Measurements from ENCODE around the gene SKOR1. TPM values are rescaled to one million over a fixed set of nuclear protein-coding genes. Genes with fewer than 3 reads are reported as not detected.

The SKOR1 gene
- polyA plus RNA-seq, 1 experiment: 0.02 TPM

DNA sequence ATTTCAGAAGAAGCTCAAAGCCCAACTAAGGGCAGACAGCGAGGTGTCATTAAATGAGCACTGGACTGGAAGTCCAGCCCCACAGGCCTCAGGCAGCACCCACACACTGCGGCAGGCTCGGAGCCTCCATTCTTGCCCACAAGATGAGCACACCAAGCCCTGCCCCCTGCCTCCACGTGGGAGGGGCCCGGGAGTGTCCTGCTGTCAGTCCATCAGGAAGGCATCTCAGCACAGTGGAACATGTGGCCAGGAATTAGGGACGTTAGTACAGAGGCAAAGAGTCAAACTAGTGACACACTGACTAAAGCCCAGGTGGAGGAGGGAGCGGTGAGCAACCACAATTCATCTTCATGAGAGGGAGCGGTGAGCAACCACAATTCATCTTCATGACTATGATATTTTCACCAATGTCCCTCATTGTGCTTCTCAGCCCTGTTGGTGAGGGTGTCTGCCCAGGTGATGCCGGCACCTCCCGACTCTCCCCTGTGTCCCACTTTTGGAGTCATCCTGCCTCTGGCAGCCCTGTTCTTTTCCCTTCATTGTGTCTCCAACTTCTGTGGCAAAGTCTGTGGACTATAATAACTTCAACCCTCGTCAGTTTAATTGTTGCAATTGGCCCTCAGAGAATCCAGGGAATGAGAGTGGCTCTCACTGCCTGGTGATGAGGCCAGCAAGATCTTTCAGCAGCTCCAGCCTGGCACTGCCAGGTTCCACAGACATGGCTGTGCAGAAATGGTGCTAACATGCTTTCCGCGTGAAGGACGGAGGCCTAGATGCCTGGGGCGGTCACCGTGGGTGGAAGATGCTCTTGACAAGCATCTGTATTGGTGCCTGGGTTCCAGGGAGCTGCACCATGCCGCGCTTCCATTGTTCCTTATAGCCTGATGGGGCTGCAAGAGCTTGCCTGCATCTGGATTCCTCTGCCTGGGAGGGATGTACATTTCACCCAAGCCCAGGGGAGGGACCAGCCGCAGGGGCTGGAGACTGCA is 23.1 kb upstream of the SKOR1 start:
- no peak overlapping the region for H3K4me3 ChIP-seq (ENCODE audit: low read depth, low read length)
- no peaks in the 10 kb centered on the region for H3K27me3 ChIP-seq (ENCODE audit: control insufficient read depth, insufficient read depth, low read length)
- TF ChIP-seq, protein P1, sequence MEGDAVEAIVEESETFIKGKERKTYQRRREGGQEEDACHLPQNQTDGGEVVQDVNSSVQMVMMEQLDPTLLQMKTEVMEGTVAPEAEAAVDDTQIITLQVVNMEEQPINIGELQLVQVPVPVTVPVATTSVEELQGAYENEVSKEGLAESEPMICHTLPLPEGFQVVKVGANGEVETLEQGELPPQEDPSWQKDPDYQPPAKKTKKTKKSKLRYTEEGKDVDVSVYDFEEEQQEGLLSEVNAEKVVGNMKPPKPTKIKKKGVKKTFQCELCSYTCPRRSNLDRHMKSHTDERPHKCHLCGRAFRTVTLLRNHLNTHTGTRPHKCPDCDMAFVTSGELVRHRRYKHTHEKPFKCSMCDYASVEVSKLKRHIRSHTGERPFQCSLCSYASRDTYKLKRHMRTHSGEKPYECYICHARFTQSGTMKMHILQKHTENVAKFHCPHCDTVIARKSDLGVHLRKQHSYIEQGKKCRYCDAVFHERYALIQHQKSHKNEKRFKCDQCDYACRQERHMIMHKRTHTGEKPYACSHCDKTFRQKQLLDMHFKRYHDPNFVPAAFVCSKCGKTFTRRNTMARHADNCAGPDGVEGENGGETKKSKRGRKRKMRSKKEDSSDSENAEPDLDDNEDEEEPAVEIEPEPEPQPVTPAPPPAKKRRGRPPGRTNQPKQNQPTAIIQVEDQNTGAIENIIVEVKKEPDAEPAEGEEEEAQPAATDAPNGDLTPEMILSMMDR (IDR thresholded peaks at IDR 0.05; ENCODE audit: low read depth, low read length): no peak
- ChIA-PET CTCF (no interaction called here), POLR2A (no interaction called here)
- H3K9me3 ChIP-seq (ENCODE audit: control insufficient read depth, insufficient read depth, low read length): no peaks in the 10 kb centered on the region
- no peak overlapping the region for H3K27ac ChIP-seq (ENCODE audit: low read depth, low read length)
- no peak for DNase-seq (ENCODE audit: low read depth, low spot score)

DNA sequence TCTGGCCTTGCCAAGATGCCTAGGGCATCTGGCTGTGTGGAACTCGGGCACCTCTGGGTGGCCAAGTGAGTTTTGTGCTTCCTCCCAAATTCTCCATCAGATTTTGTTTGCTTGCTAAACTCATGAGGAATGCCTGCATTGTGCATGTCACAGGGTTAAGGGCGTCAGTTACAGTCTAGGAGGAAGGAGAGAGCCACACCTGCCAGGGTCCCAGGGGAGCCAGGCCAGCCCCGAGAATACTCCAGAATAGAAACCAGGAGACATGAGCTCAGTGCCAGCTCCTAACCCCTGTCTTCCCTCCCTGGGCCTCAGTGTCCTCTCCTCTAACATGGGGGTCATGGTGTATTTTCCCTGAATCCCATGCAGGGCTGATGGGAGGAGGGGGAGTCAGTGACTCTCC is 22.0 kb upstream of the SKOR1 start:
- no peak for DNase-seq (ENCODE audit: low read depth, low spot score)

DNA sequence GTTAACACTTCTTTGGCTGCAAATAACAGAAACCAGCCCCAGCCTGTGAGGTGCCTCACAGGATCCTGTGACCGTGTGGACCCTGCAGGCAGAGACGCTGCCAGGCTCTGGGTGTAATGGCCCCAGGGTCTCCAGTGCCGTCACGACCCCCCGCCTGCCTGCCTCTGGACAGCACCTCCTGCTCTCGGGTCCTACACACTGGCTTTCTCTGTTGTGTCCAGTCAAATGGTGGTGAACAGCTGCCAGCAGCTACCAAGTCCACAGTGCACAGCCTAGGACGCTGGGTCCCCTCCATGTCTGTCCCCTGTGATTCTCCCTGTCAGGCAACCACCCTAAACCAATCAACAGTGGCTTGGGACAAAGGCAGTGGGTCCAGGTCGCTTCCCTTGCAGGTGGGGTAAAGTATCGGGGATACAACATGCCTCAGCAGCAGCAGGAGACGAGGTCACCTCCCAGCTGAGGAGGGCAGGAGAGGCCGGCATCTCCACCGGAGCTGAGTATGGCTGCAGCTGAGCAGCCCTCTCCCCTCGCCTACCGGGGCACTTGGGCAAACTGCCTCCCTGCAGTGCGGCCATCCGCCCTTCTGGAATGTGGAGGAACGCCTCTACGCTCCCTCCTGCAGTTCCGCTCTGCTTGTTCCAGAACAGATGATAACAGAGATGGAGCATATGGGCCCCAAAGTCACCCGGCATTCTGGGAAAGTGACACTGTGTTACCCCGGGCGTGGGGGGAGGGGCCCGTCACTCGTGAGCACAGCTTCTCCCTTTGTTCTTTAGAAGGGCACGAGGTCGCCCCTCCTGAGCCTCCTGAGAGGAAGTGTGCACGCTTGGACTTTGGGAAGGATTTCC is 21.1 kb upstream of the SKOR1 start:
- ChIA-PET CTCF (no interaction called here), POLR2A (no interaction called here)
- TF ChIP-seq, protein P1 (IDR thresholded peaks at IDR 0.05; ENCODE audit: low read depth, low read length): no peak
- Histone ChIP-seq H3K9me3 (ENCODE audit: control insufficient read depth, insufficient read depth, low read length) (no peaks in the 10 kb centered on the region), H3K4me3 (ENCODE audit: low read depth, low read length) (no peak overlapping the region), H3K27ac (ENCODE audit: low read depth, low read length) (no peak overlapping the region), H3K27me3 (ENCODE audit: control insufficient read depth, insufficient read depth, low read length) (no peaks in the 10 kb centered on the region)
- DNase-seq (ENCODE audit: low read depth, low spot score): no peak

More for the DNA sequence above, 22.0 kb upstream of the SKOR1 start:
- Histone ChIP-seq H3K4me3 (ENCODE audit: low read depth, low read length) (no peak overlapping the region), H3K27me3 (ENCODE audit: control insufficient read depth, insufficient read depth, low read length) (no peaks in the 10 kb centered on the region), H3K27ac (ENCODE audit: low read depth, low read length) (no peak overlapping the region), H3K9me3 (ENCODE audit: control insufficient read depth, insufficient read depth, low read length) (no peaks in the 10 kb centered on the region)
- CTCF ChIA-PET: no interaction called here
- POLR2A ChIA-PET: no interaction called here
- TF ChIP-seq, protein P1 (IDR thresholded peaks at IDR 0.05; ENCODE audit: low read depth, low read length): no peak

DNA sequence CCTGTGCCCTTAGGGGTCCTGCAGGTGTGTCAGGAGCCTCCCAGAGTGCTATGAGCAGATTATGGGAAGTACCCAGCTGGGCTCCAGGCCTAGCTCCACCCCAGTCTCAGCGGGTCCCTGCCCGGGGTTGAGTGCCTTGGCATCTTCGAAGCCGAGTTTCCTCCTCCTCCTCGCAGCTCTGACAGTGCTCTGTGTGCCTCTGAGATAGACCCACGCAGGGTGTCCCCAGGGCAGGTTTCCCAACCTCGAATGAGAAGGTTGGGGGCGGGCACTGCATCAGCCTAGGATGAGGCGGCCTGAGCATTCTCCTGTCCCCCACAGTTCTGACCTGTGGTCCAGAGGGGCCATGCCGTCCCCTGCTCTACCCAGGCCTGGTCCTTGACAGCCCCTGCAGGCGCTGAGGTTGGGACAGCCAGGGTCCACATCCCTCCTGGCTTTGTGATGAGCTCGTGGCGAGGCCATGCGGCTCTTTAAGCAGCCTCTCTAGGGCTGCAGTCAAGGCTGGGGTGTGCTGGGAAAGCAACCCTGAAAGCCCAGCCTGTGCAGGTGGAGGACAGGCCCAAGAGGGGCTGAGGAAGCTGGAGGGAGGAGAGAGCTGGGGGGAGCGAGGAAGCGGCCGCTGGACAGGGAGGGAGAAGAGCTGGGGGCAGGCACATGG is 20.2 kb upstream of the SKOR1 start:
- DNase-seq (ENCODE audit: low read depth, low spot score): no peak
- POLR2A ChIA-PET: no interaction called here
- CTCF ChIA-PET: no interaction called here
- Histone ChIP-seq H3K27ac (ENCODE audit: low read depth, low read length) (no peak overlapping the region), H3K4me3 (ENCODE audit: low read depth, low read length) (no peak overlapping the region), H3K27me3 (ENCODE audit: control insufficient read depth, insufficient read depth, low read length) (no peaks in the 10 kb centered on the region), H3K9me3 (ENCODE audit: control insufficient read depth, insufficient read depth, low read length) (no peaks in the 10 kb centered on the region)
- TF ChIP-seq, protein P1 (IDR thresholded peaks at IDR 0.05; ENCODE audit: low read depth, low read length): no peak

Measured in AG04450 (cell line).